Sigmoid colon (tissue), 4 donors: ENCODE results near the gene NR2C2.

Experiments used
- EP300 ChIP-seq, 4 donors: sonication (generic); formaldehyde crosslinking; IDR thresholded peaks; one replicate each; pipeline ENCODE4 v1.6.1; 2017; ENCODE audit warnings: antibody characterized with exemption in 4 of 4
- POLR2A ChIP-seq, 2 donors: fragments of 450-650 bp; IDR thresholded peaks; one replicate each; pipeline ENCODE4 v1.6.1; 2016; ENCODE audit warnings: antibody characterized with exemption in 2 of 2, mild to moderate bottlenecking in 2 of 2, moderate library complexity in 2 of 2
- POLR2AphosphoS5 ChIP-seq, 4 donors: sonication (generic); formaldehyde crosslinking; IDR thresholded peaks; one replicate each; pipeline ENCODE4 v1.6.1; 2017; ENCODE audit warnings: antibody characterized with exemption in 4 of 4
- TF ChIP-seq, protein P1 (sequence below), 4 experiments: fragments of 450-650 bp in 3 of 4; fragments of 200-600 bp in 1 of 4; IDR thresholded peaks; one replicate each; pipeline ENCODE4 v1.5.1; 2016 to 2019; ENCODE audit warnings: antibody characterized with exemption in 4 of 4, mild to moderate bottlenecking in 3 of 4, moderate library complexity in 2 of 4

DNA sequence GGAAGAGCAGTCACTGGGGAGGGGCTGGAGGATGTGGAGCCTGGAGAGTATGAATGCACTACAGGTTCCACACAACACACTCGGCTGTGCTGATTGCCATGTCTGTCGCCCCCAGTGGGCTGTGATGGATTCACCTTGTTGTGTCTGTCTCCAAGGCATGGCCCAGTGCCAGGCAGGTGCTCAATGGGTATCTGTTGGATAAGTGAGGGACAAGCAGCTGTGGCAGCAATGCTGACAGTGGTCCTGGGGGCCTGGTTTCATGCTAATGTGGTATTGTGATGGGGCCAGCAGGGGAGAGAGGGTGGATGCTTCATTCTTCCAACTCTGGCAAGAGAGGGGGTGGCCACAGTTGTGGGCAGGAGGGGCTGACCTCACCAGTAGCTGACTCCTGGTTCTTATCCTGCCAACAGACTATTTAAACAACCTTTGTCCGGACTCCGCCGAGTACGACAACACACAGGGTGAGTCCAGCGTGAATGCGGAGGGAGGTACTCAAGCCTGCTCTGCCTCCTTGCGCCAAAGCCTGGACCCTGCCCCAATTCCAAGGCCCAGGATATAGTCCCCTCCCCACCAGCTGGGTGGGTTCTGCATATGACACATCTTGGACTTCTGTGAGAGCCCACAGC, 47.3 kb upstream of the NR2C2 start:
- TF ChIP-seq, protein P1, sequence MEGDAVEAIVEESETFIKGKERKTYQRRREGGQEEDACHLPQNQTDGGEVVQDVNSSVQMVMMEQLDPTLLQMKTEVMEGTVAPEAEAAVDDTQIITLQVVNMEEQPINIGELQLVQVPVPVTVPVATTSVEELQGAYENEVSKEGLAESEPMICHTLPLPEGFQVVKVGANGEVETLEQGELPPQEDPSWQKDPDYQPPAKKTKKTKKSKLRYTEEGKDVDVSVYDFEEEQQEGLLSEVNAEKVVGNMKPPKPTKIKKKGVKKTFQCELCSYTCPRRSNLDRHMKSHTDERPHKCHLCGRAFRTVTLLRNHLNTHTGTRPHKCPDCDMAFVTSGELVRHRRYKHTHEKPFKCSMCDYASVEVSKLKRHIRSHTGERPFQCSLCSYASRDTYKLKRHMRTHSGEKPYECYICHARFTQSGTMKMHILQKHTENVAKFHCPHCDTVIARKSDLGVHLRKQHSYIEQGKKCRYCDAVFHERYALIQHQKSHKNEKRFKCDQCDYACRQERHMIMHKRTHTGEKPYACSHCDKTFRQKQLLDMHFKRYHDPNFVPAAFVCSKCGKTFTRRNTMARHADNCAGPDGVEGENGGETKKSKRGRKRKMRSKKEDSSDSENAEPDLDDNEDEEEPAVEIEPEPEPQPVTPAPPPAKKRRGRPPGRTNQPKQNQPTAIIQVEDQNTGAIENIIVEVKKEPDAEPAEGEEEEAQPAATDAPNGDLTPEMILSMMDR (IDR thresholded peaks at IDR 0.05) = no peak
- TF ChIP-seq POLR2A (IDR thresholded peaks at IDR 0.05) = no peak
- TF ChIP-seq POLR2AphosphoS5 (IDR thresholded peaks at IDR 0.05) = no peak
- no peak for TF ChIP-seq EP300 (IDR thresholded peaks at IDR 0.05)
